ENCODE measurements around the gene MRPL36. TPM values are rescaled to one million over a fixed set of nuclear protein-coding genes. Genes with fewer than 3 reads are reported as not detected.

Gene MRPL36
- total and polyA plus RNA-seq, 4 donors: 22.3 to 106 (median 56.3) TPM

DNA sequence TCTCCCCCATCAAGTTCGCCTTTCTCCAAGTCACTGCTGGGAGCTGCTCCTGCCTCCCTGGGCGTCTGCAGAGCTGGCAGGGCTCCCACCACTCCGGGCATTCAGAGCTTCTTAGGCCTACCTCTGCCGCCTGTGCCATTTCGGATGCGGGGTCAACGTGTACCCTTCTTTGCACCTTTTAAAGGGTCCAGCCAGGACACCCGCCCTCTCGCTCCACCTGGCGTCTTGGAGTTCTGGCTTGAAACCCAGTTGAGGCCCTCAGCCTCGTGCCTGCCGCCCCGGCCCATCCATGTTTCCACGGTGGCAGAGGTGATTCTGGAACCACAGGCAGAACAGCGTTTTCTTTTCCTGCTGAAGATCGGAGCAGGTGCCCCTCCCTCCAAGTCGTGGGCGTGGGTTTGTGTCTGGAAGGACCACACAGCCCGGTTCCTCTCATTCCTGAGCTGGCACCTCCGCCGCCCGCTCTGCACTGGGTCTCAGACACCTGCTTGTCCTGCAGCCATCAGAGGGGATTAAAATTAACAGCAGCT lies 34.5 kb upstream of the MRPL36 start:
- no peaks in the 10 kb centered on the region for H3K36me3 ChIP-seq (ENCODE audit: control insufficient read depth in 4 of 4, insufficient read depth in 3 of 4, low read depth in 1 of 4, low read length in 3 of 4)
- H3K27me3 ChIP-seq (ENCODE audit: control insufficient read depth in 4 of 4, insufficient read depth in 4 of 4, low read length in 3 of 4): no peaks in the 10 kb centered on the region
- WGBS: 81% methylated on average over 22 of the region's 22 CpGs
- no peak overlapping the region for H3K4me3 ChIP-seq (ENCODE audit: low read depth in 1 of 3, low read length in 3 of 3)
- no peaks in the 10 kb centered on the region for H3K4me1 ChIP-seq (ENCODE audit: control insufficient read depth in 4 of 4, insufficient read depth in 4 of 4, low read length in 3 of 4)
- TF ChIP-seq, protein P1, sequence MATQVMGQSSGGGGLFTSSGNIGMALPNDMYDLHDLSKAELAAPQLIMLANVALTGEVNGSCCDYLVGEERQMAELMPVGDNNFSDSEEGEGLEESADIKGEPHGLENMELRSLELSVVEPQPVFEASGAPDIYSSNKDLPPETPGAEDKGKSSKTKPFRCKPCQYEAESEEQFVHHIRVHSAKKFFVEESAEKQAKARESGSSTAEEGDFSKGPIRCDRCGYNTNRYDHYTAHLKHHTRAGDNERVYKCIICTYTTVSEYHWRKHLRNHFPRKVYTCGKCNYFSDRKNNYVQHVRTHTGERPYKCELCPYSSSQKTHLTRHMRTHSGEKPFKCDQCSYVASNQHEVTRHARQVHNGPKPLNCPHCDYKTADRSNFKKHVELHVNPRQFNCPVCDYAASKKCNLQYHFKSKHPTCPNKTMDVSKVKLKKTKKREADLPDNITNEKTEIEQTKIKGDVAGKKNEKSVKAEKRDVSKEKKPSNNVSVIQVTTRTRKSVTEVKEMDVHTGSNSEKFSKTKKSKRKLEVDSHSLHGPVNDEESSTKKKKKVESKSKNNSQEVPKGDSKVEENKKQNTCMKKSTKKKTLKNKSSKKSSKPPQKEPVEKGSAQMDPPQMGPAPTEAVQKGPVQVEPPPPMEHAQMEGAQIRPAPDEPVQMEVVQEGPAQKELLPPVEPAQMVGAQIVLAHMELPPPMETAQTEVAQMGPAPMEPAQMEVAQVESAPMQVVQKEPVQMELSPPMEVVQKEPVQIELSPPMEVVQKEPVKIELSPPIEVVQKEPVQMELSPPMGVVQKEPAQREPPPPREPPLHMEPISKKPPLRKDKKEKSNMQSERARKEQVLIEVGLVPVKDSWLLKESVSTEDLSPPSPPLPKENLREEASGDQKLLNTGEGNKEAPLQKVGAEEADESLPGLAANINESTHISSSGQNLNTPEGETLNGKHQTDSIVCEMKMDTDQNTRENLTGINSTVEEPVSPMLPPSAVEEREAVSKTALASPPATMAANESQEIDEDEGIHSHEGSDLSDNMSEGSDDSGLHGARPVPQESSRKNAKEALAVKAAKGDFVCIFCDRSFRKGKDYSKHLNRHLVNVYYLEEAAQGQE (IDR thresholded peaks at IDR 0.05): no peak
- no peak for TF ChIP-seq FOXA1 (IDR thresholded peaks at IDR 0.05)
- H3K9ac ChIP-seq (ENCODE audit: low read depth in 1 of 2, low read length in 2 of 2): no peak overlapping the region
- H3K27ac ChIP-seq (ENCODE audit: low read depth in 1 of 2, low read length in 2 of 2): no peak overlapping the region
- no peak for DNase-seq (ENCODE audit: low spot score)
- H3K9me3 ChIP-seq (ENCODE audit: control insufficient read depth in 4 of 4, low read length in 3 of 4): no peaks in the 10 kb centered on the region

DNA sequence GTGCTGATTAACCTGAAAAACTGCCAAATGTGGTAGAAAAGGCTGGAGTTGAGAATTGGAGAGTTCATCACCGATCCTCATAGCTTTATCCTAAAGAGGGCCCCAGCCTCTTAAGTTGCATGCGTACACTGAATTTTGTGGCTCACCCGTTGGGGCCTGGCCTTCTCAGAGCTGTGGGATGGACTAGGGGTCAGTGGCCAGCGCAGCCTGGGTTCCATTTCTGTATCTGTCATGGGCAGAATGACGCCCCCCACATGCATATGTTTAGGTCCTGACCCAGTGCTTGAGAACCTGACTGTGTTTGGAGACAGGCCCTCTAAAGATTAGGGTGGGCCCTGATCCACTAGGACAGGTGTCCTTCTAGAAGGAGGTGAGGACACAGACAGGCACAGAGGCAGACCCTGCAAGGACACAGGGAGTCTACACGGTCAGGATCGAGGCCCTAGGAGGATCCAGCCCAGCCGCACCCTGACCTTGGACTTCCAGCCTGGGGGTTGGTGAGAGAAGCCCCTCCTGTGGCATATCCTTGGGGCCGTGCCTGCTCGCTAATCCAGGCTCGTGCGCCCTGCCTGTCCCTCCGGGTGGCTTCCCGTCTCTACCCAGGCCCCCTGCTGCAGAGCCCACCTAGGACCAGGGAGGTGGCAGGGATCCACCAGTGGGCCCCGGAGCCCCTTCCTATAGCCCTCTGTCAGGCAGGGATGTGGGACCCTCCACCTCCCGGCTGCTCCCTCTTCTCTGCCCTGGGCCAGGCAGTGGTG lies 33.8 kb upstream of the MRPL36 start:
- DNase-seq (ENCODE audit: low spot score): no peak
- Histone ChIP-seq H3K9ac (ENCODE audit: low read depth in 1 of 2, low read length in 2 of 2) (no peak overlapping the region), H3K9me3 (ENCODE audit: control insufficient read depth in 4 of 4, low read length in 3 of 4) (no peaks in the 10 kb centered on the region), H3K36me3 (ENCODE audit: control insufficient read depth in 4 of 4, insufficient read depth in 3 of 4, low read depth in 1 of 4, low read length in 3 of 4) (no peaks in the 10 kb centered on the region), H3K27ac (ENCODE audit: low read depth in 1 of 2, low read length in 2 of 2) (no peak overlapping the region), H3K4me1 (ENCODE audit: control insufficient read depth in 4 of 4, insufficient read depth in 4 of 4, low read length in 3 of 4) (no peaks in the 10 kb centered on the region), H3K4me3 (ENCODE audit: low read depth in 1 of 3, low read length in 3 of 3) (no peak overlapping the region), H3K27me3 (ENCODE audit: control insufficient read depth in 4 of 4, insufficient read depth in 4 of 4, low read length in 3 of 4) (no peaks in the 10 kb centered on the region)
- TF ChIP-seq HNF4A (conservative IDR thresholded peaks at IDR 0.05): no peak
- no peak for TF ChIP-seq RAD21 (IDR thresholded peaks at IDR 0.05)
- TF ChIP-seq, protein P2, sequence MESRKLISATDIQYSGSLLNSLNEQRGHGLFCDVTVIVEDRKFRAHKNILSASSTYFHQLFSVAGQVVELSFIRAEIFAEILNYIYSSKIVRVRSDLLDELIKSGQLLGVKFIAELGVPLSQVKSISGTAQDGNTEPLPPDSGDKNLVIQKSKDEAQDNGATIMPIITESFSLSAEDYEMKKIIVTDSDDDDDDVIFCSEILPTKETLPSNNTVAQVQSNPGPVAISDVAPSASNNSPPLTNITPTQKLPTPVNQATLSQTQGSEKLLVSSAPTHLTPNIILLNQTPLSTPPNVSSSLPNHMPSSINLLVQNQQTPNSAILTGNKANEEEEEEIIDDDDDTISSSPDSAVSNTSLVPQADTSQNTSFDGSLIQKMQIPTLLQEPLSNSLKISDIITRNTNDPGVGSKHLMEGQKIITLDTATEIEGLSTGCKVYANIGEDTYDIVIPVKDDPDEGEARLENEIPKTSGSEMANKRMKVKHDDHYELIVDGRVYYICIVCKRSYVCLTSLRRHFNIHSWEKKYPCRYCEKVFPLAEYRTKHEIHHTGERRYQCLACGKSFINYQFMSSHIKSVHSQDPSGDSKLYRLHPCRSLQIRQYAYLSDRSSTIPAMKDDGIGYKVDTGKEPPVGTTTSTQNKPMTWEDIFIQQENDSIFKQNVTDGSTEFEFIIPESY (IDR thresholded peaks at IDR 0.05): no peak
- no peak for TF ChIP-seq RXRA (IDR thresholded peaks at IDR 0.05)
- TF ChIP-seq JUND (IDR thresholded peaks at IDR 0.05): no peak
- TF ChIP-seq SP1 (IDR thresholded peaks at IDR 0.05): no peak
- no peak for TF ChIP-seq GABPA (IDR thresholded peaks at IDR 0.05 in 1 of 2, conservative IDR thresholded peaks at IDR 0.05 in 1 of 2)
- TF ChIP-seq, protein P3, sequence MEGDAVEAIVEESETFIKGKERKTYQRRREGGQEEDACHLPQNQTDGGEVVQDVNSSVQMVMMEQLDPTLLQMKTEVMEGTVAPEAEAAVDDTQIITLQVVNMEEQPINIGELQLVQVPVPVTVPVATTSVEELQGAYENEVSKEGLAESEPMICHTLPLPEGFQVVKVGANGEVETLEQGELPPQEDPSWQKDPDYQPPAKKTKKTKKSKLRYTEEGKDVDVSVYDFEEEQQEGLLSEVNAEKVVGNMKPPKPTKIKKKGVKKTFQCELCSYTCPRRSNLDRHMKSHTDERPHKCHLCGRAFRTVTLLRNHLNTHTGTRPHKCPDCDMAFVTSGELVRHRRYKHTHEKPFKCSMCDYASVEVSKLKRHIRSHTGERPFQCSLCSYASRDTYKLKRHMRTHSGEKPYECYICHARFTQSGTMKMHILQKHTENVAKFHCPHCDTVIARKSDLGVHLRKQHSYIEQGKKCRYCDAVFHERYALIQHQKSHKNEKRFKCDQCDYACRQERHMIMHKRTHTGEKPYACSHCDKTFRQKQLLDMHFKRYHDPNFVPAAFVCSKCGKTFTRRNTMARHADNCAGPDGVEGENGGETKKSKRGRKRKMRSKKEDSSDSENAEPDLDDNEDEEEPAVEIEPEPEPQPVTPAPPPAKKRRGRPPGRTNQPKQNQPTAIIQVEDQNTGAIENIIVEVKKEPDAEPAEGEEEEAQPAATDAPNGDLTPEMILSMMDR (IDR thresholded peaks at IDR 0.05; ENCODE audit: low read depth, low read length, missing input control): no peak
- no peak for TF ChIP-seq HNF4G (IDR thresholded peaks at IDR 0.05)
- no peak for TF ChIP-seq EGR1 (IDR thresholded peaks at IDR 0.05; ENCODE audit: low read depth in 2 of 2)
- no peak for TF ChIP-seq NR2F2 (IDR thresholded peaks at IDR 0.05)
- TF ChIP-seq, protein P1 (IDR thresholded peaks at IDR 0.05): no peak
- TF ChIP-seq, protein P4, sequence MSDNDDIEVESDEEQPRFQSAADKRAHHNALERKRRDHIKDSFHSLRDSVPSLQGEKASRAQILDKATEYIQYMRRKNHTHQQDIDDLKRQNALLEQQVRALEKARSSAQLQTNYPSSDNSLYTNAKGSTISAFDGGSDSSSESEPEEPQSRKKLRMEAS (IDR thresholded peaks at IDR 0.05): no peak
- no peak for TF ChIP-seq YY1 (IDR thresholded peaks at IDR 0.05)
- no peak for TF ChIP-seq FOXA2 (IDR thresholded peaks at IDR 0.05)
- TF ChIP-seq TAF1 (conservative IDR thresholded peaks at IDR 0.05): no peak
- no peak for TF ChIP-seq FOXA1 (IDR thresholded peaks at IDR 0.05)
- WGBS: 86% methylated on average over 16 of the region's 16 CpGs
